Osteoblast (primary cell): Measurements from ENCODE around the gene CDAN1. TPM values are rescaled to one million over a fixed set of nuclear protein-coding genes. Genes with fewer than 3 reads are reported as not detected.
"Not testable (repeated sequence)": the region's sequence is repeated elsewhere in the genome, so short reads cannot be mapped to it uniquely, and the experiment has no call there.

Source experiments
- DNase-seq: peaks from one replicate; pipeline ENCODE4 v3.0.0; 2011; ENCODE audit warnings: low spot score, mixed read lengths; ENCODE audit not compliant: insufficient read length; ENCODE audit errors: missing footprints
- H2AFZ ChIP-seq: 2 replicates; pipeline ENCODE4 v1.6.0; 2011; ENCODE audit warnings: mild to moderate bottlenecking, low read length
- H3K27ac ChIP-seq: 2 replicates; pipeline ENCODE4 v1.5.1; 2011; ENCODE audit warnings: mild to moderate bottlenecking, low read depth, low read length, moderate library complexity
- H3K27me3 ChIP-seq: 2 replicates; pipeline ENCODE4 v1.6.0; 2012; ENCODE audit warnings: mild to moderate bottlenecking, control low read depth, inconsistent platforms, low read length, moderate library complexity; ENCODE audit not compliant: insufficient read depth
- H3K36me3 ChIP-seq: 2 replicates; pipeline ENCODE4 v1.5.1; 2011; ENCODE audit warnings: mild to moderate bottlenecking, low read length, control low read depth, moderate library complexity; ENCODE audit not compliant: insufficient read depth
- H3K4me1 ChIP-seq: 2 replicates; pipeline ENCODE4 v1.5.1; 2011; ENCODE audit warnings: mild to moderate bottlenecking, low read length, control low read depth, moderate library complexity; ENCODE audit not compliant: insufficient read depth
- H3K4me2 ChIP-seq: 2 replicates; pipeline ENCODE4 v1.6.0; 2011; ENCODE audit warnings: mild to moderate bottlenecking, low read length; ENCODE audit not compliant: insufficient read depth
- H3K4me3 ChIP-seq: fragments of 200-600 bp; sonication (generic); 3 replicates; pipeline ENCODE4 v1.5.1; 2012; ENCODE audit warnings: mild to moderate bottlenecking, low read length, inconsistent platforms; ENCODE audit not compliant: insufficient read depth
- H3K79me2 ChIP-seq: 2 replicates; pipeline ENCODE4 v1.6.0; 2012; ENCODE audit warnings: mild to moderate bottlenecking, low read length, control low read depth, inconsistent platforms; ENCODE audit not compliant: insufficient read depth
- H3K9me3 ChIP-seq: 2 replicates; pipeline ENCODE4 v1.5.1; 2011; ENCODE audit warnings: low read depth, low read length, control low read depth
- H4K20me1 ChIP-seq: 2 replicates; pipeline ENCODE4 v1.6.0; 2012; ENCODE audit warnings: mild to moderate bottlenecking, low read length, control low read depth; ENCODE audit not compliant: insufficient read depth
- CTCF ChIP-seq: IDR thresholded peaks from 2 replicates; pipeline ENCODE4 v1.5.1; 2011; ENCODE audit warnings: mild to moderate bottlenecking, low read depth, low read length, moderate library complexity; ENCODE audit errors: extremely low read depth
- total RNA-seq: library from RNA; depleted of rRNA; stranded (reverse); fragments of >200 nt; gene quantifications from 2 replicates; pipeline ENCODE4 v1.2.3, GENCODE V29; 2012

The CDAN1 gene
- total RNA-seq, 1 donor, result 7.6 TPM

DNA sequence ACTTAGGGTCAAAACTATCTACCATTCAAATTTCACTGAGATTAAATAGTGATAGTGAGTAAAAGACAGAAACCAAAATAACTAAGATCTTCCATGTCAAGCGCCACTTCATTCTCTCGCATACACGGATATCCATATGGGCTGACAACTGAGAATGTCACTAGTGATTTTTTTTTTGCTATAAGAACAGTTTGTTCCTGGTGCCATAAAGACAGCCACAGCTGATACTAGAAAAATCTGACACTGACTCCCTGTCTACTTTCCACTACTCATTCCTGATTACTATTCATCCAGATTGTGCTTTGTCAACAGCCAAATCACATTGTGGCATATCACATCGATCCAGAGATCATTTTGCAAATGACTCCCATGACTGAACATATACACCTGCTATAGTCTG, 45.8 kb upstream of the CDAN1 start:
- Histone ChIP-seq H3K4me3 (no peak overlapping the region), H3K27me3 (no peaks in the 10 kb centered on the region), H3K4me2 (no peak overlapping the region), H3K4me1 (no peaks in the 10 kb centered on the region), H3K36me3 (peaks cover 7% of the 10 kb centered on the region), H3K27ac (no peak overlapping the region), H2AFZ (no peak overlapping the region), H4K20me1 (no peaks in the 10 kb centered on the region), H3K79me2 (no peaks in the 10 kb centered on the region), H3K9me3 (no peaks in the 10 kb centered on the region)
- no peak for TF ChIP-seq CTCF
- DNase-seq, result no peak

DNA sequence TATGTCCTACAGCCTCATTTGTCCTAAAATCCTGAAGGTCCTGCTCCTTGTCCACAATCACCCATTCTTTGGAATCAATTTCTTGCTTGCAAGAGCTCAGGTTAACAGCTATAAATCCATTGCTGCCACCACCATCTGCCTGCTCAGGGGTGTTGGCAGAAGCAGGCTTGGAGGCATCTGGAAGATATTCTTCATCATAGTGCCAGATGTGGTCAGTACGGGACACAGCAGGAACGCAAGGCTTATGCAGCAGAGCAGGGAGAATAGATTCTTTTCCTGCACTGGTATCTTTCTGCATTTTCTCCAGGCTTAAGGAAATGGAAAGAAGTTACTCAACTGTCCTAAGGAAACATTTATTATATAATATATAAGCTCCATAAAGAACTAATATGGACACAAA, 38.5 kb upstream of the CDAN1 start:
- TF ChIP-seq CTCF, result no peak
- Histone ChIP-seq H3K79me2 (no peaks in the 10 kb centered on the region), H3K27me3 (no peaks in the 10 kb centered on the region), H4K20me1 (no peaks in the 10 kb centered on the region), H3K36me3 (peaks cover 12% of the 10 kb centered on the region), H3K4me2 (no peak overlapping the region), H3K4me1 (no peaks in the 10 kb centered on the region), H3K4me3 (no peak overlapping the region), H2AFZ (no peak overlapping the region), H3K9me3 (no peaks in the 10 kb centered on the region), H3K27ac (no peak overlapping the region)
- no peak for DNase-seq

DNA sequence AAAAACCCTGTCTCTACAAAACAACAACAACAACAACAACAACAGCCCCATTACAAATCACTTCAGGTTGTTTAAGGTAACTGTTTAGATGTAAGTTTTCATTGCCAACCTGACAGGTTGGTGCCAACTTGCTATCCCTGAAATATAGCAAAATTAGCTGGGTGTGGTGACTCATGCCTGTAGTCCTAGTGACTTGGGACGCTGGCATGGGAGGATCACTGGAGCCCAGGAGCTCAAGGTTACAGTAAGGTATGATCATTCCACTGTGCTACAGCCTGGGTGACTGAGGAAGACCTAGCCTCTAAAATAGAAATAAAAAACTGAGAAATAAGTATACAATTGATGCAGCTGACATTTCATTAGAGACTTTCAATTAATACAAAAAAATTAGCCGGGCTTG, 36.0 kb upstream of the CDAN1 start:
- Histone ChIP-seq H2AFZ (no peak overlapping the region), H3K9me3 (no peaks in the 10 kb centered on the region), H3K79me2 (no peaks in the 10 kb centered on the region), H3K4me1 (no peaks in the 10 kb centered on the region), H3K27me3 (no peaks in the 10 kb centered on the region), H4K20me1 (no peaks in the 10 kb centered on the region), H3K4me3 (no peak overlapping the region), H3K27ac (no peak overlapping the region), H3K36me3 (peaks cover 12% of the 10 kb centered on the region), H3K4me2 (no peak overlapping the region)
- no peak for TF ChIP-seq CTCF
- no peak for DNase-seq

GRCh38 chr15:42772144-42772543, 35.2 kb upstream of the CDAN1 start:
- Histone ChIP-seq H2AFZ (no peak overlapping the region), H3K79me2 (no peaks in the 10 kb centered on the region), H3K4me1 (no peaks in the 10 kb centered on the region), H3K27ac (no peak overlapping the region), H3K4me3 (no peak overlapping the region), H4K20me1 (no peaks in the 10 kb centered on the region), H3K9me3 (no peaks in the 10 kb centered on the region), H3K27me3 (no peaks in the 10 kb centered on the region), H3K4me2 (no peak overlapping the region), H3K36me3 (peaks cover 12% of the 10 kb centered on the region)
- DNase-seq, result no peak
- TF ChIP-seq CTCF, result no peak

DNA sequence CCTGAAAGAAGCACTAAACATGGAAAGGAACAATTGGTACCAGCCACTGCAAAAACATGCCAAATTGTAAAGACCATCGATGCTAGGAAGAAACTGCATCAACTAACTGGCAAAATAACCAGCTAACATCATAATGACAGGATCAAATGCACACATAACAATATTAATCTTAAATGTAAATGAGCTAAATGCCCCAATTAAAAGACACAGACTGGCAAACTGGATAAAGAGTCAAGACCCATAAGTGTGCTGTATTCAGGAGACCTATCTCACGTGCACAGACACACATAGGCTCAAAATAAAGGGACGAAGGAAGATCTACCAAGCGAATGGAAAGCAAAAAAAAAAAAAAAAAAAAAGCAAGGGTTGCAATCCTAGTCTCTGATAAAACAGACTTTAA, 29.2 kb upstream of the CDAN1 start:
- not testable (repeated sequence) for H3K9me3 ChIP-seq, H3K4me3 ChIP-seq, H3K79me2 ChIP-seq, H4K20me1 ChIP-seq, H3K27me3 ChIP-seq, H3K27ac ChIP-seq, H3K4me2 ChIP-seq, H3K36me3 ChIP-seq, H3K4me1 ChIP-seq, DNase-seq, H2AFZ ChIP-seq

GRCh38 chr15:42764154-42764731, 27.3 kb upstream of the CDAN1 start:
- H2AFZ ChIP-seq, DNase-seq, H3K4me2 ChIP-seq: not testable (repeated sequence)

More at GRCh38 chr15:42764154-42764731, 27.3 kb upstream of the CDAN1 start:
- not testable (repeated sequence) for H3K9me3 ChIP-seq, H3K36me3 ChIP-seq, H3K27ac ChIP-seq, H4K20me1 ChIP-seq, H3K4me1 ChIP-seq, H3K79me2 ChIP-seq, H3K4me3 ChIP-seq, H3K27me3 ChIP-seq
